Neuronal stem cell (in vitro differentiated cells): ENCODE data around the gene KCNN3.

Source experiments
- DNase-seq: peaks from one replicate; pipeline ENCODE4 v3.0.0-alpha.2; 2013; ENCODE audit warnings: low spot score
- H2AFZ ChIP-seq: one replicate; pipeline ENCODE4 v1.6.1; 2013; ENCODE audit warnings: mild to moderate bottlenecking, low read length, inconsistent platforms
- H2AK5ac ChIP-seq: 2 replicates; pipeline ENCODE4 v1.6.1; 2013; ENCODE audit warnings: low read depth, mild to moderate bottlenecking, inconsistent platforms, low read length, moderate library complexity, mixed read lengths
- H2BK120ac ChIP-seq: 2 replicates; pipeline ENCODE4 v1.6.1; 2013; ENCODE audit warnings: low read depth, mild to moderate bottlenecking, inconsistent platforms, low read length, moderate library complexity, mixed read lengths
- H2BK12ac ChIP-seq: one replicate; pipeline ENCODE4 v1.6.1; 2013; ENCODE audit warnings: low read length, inconsistent platforms
- H2BK15ac ChIP-seq: 2 replicates; pipeline ENCODE4 v1.6.1; 2013; ENCODE audit warnings: mild to moderate bottlenecking, low read length, inconsistent platforms, mixed read lengths
- H2BK5ac ChIP-seq: one replicate; pipeline ENCODE4 v1.6.1; 2013; ENCODE audit warnings: inconsistent platforms, mild to moderate bottlenecking, low read length, moderate library complexity
- H3K14ac ChIP-seq: one replicate; pipeline ENCODE4 v1.6.1; 2013; ENCODE audit warnings: low read length, inconsistent platforms
- H3K18ac ChIP-seq: 2 replicates; pipeline ENCODE4 v1.6.1; 2013; ENCODE audit warnings: low read length, inconsistent platforms
- H3K23ac ChIP-seq: 2 replicates; pipeline ENCODE4 v1.6.1; 2013; ENCODE audit warnings: low read depth, mild to moderate bottlenecking, mixed read lengths, low read length, inconsistent platforms; ENCODE audit not compliant: poor library complexity
- H3K27ac ChIP-seq: replicated peaks from 3 replicates; pipeline ENCODE4 v1.5.1; 2013; ENCODE audit warnings: low read length, inconsistent platforms
- H3K27me3 ChIP-seq, 3 experiments: 2 replicates each; pipeline ENCODE4 v1.6.1; 2013; ENCODE audit warnings: low read length in 3 of 3, mild to moderate bottlenecking in 2 of 3, inconsistent platforms in 1 of 3, low read depth in 1 of 3, mixed read lengths in 1 of 3, moderate library complexity in 1 of 3; ENCODE audit not compliant: control insufficient read depth in 3 of 3, insufficient read depth in 3 of 3
- H3K36me3 ChIP-seq, 2 donors: replicated peaks in 1 of 2; 2 replicates each; pipeline ENCODE4 v1.6.1; 2013; ENCODE audit warnings: low read length in 2 of 2; ENCODE audit not compliant: control insufficient read depth in 2 of 2, insufficient read depth in 2 of 2
- H3K4ac ChIP-seq: 2 replicates; pipeline ENCODE4 v1.6.1; 2013; ENCODE audit warnings: inconsistent platforms, mild to moderate bottlenecking, low read length, moderate library complexity
- H3K4me1 ChIP-seq, 2 donors: 1 replicate in 1 of 2; 2 replicates in 1 of 2; pipeline ENCODE4 v1.6.1; 2013; ENCODE audit warnings: low read length in 2 of 2, low read depth in 1 of 2; ENCODE audit not compliant: control insufficient read depth in 2 of 2, insufficient read depth in 1 of 2
- H3K4me2 ChIP-seq: one replicate; pipeline ENCODE4 v1.6.1; 2013; ENCODE audit warnings: mild to moderate bottlenecking, low read length, inconsistent platforms; ENCODE audit not compliant: insufficient read depth, poor library complexity, severe bottlenecking
- H3K4me3 ChIP-seq, 2 donors: 2 replicates each; pipeline ENCODE4 v1.5.1; 2013; ENCODE audit warnings: low read length in 2 of 2, mild to moderate bottlenecking in 2 of 2, inconsistent platforms in 1 of 2, moderate library complexity in 1 of 2
- H3K79me1 ChIP-seq: one replicate; pipeline ENCODE4 v1.6.1; 2013; ENCODE audit warnings: low read depth, mild to moderate bottlenecking, inconsistent platforms, low read length, moderate library complexity
- H3K9ac ChIP-seq: one replicate; pipeline ENCODE4 v1.6.1; 2013; ENCODE audit warnings: mild to moderate bottlenecking, low read depth, low read length, inconsistent platforms; ENCODE audit not compliant: poor library complexity
- H3K9me3 ChIP-seq, 2 donors: replicated peaks in 1 of 2; 2 replicates each; pipeline versions ENCODE3 to v1.6.1; 2013; ENCODE audit warnings: low read length in 2 of 2, mild to moderate bottlenecking in 2 of 2, inconsistent platforms in 1 of 2, low read depth in 1 of 2, mixed read lengths in 1 of 2, moderate library complexity in 1 of 2; ENCODE audit not compliant: control insufficient read depth in 2 of 2, insufficient read depth in 1 of 2
- H4K8ac ChIP-seq: one replicate; pipeline ENCODE4 v1.6.1; 2013; ENCODE audit warnings: low read depth, mild to moderate bottlenecking, inconsistent platforms, low read length, moderate library complexity
- H4K91ac ChIP-seq: one replicate; pipeline ENCODE4 v1.6.1; 2013; ENCODE audit warnings: low read length, low read depth, mild to moderate bottlenecking, inconsistent platforms; ENCODE audit not compliant: poor library complexity
- WGBS, 2 donors: extraction: QIAGEN DNeasy Blood & Tissue Kit; methylation state at CpG; one replicate each; pipeline ENCODE4 v1.1.7; 2013; ENCODE audit warnings: missing lambda C conversion rate in 2 of 2, mixed read lengths in 1 of 2; ENCODE audit not compliant: insufficient read length in 2 of 2, insufficient replicate concordance in 1 of 2; ENCODE audit errors: extremely low coverage in 2 of 2; 5-methylcytosine and 5-hydroxymethylcytosine counted together

Gene KCNN3

DNA sequence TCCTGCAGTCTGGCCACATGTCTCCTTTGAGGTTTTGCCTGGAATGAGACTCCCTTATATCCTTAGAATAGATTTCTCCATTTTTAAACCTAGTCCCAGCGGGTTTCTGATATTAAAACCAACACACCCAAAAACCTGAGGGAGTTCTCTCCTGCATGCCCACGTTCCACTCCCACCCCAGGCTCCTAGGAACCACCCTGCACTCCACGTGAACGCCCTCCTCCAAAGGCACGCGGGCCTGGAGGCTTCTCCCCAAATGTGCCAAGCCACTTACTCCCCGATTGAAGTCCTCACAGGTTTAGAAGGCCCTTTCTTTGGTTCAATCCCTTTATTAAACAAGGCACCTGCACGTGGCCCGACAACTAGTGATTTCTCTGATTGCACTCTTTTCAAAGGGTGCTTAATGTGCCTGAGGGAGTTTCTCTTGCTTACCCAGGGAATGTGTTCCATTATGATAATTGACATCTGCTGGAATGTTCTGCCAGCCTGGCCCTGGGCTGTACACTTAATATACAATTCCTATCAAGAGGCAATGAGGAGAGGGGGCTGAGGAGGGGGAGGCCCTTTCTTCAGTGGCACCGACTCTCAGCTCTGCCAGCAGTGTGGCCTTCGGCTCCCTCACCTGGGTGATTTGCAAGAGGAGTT is 157.8 kb downstream of the KCNN3 start:
- H3K27ac ChIP-seq, result no peak overlapping the region
- H2BK5ac ChIP-seq, result no peak overlapping the region
- peaks cover 3% of the 10 kb centered on the region for H3K79me1 ChIP-seq
- H3K23ac ChIP-seq, result no peak overlapping the region
- H3K36me3 ChIP-seq, result peaks cover 0 to 6% of the 10 kb centered on the region in 2 donors
- H2AFZ ChIP-seq, result no peak overlapping the region
- no peak overlapping the region for H3K4me2 ChIP-seq
- DNase-seq, result no peak
- WGBS, 2 donors, result no CpG with 5 or more reads among the region's 11 CpGs
- H3K4me3 ChIP-seq, result no peak overlapping the region
- peaks cover 0 to 4% (median 0%) of the 10 kb centered on the region in 3 experiments for H3K27me3 ChIP-seq
- no peak overlapping the region for H2BK12ac ChIP-seq
- H2BK120ac ChIP-seq, result no peak overlapping the region
- no peak overlapping the region for H3K18ac ChIP-seq
- no peak overlapping the region for H2AK5ac ChIP-seq
- H3K9me3 ChIP-seq, result peaks cover 0 to 3% of the 10 kb centered on the region in 2 donors
- peaks cover 7 to 8% of the 10 kb centered on the region in 2 donors for H3K4me1 ChIP-seq
- no peak overlapping the region for H3K14ac ChIP-seq
- H4K8ac ChIP-seq, result no peak overlapping the region
- no peak overlapping the region for H3K4ac ChIP-seq
- no peak overlapping the region for H2BK15ac ChIP-seq
- H3K9ac ChIP-seq, result no peak overlapping the region
- no peak overlapping the region for H4K91ac ChIP-seq

DNA sequence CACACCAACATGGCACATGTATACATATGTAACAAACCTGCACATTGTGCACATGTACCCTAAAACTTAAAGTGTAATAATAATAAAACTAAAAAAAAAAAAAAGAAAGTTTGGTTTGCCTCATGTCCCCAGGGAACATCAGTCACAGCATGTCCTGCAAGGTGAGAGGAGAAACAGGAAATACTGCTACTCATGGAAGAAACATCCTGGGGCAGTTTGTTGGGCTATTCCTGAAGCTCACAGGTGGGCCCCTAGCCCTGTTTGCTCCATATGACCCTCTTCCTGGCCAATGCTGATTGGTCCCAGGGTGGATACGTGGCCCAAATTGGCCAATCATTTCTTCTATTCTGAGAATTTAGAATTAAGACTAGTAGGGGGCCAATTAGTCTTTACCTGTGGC is 158.7 kb downstream of the KCNN3 start:
- DNase-seq, result no peak
- Histone ChIP-seq H3K9ac (no peak overlapping the region), H3K79me1 (peaks cover 3% of the 10 kb centered on the region), H2BK120ac (no peak overlapping the region), H3K14ac (no peak overlapping the region), H4K8ac (no peak overlapping the region), H2BK12ac (no peak overlapping the region), H2BK5ac (no peak overlapping the region), H3K18ac (no peak overlapping the region), H3K4me1 (peaks cover 7 to 8% of the 10 kb centered on the region in 2 donors), H3K27ac (no peak overlapping the region), H3K9me3 (peaks cover 0 to 3% of the 10 kb centered on the region in 2 donors), H4K91ac (no peak overlapping the region), H3K23ac (no peak overlapping the region), H3K4me2 (no peak overlapping the region), H3K36me3 (peaks cover 0 to 6% of the 10 kb centered on the region in 2 donors), H2AK5ac (no peak overlapping the region), H3K27me3 (peaks cover 0 to 4% (median 0%) of the 10 kb centered on the region in 3 experiments), H3K4me3 (no peak overlapping the region), H2AFZ (no peak overlapping the region), H2BK15ac (no peak overlapping the region), H3K4ac (no peak overlapping the region)
- WGBS, 2 donors, result no CpG with 5 or more reads among the region's 1 CpG

DNA sequence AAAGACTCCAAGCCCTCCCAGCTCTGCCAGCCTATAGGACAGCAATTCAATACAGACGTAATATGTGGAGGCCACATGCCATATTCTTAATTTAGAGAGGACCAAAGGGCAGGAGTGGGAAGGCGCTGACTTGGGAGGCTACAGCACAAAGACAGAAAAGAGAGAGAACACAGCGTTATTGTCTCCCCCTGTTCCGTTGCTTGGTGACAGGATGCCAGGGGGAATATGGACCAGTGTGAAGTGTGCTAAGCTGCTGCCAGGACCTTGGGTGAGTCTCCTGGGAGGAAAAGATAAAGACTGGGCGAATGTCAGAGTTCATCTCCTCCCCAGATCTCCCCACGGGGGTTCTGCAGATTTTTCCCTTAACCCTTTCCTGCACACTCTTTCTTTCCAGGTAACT is 160.0 kb downstream of the KCNN3 start:
- Histone ChIP-seq H3K4ac (no peak overlapping the region), H3K79me1 (peaks cover 3% of the 10 kb centered on the region), H4K91ac (no peak overlapping the region), H3K4me3 (no peak overlapping the region), H2AK5ac (no peak overlapping the region), H3K4me2 (no peak overlapping the region), H3K27ac (no peak overlapping the region), H2BK12ac (no peak overlapping the region), H4K8ac (no peak overlapping the region), H3K4me1 (peaks cover 7 to 8% of the 10 kb centered on the region in 2 donors), H2BK5ac (no peak overlapping the region), H3K27me3 (peaks cover 0 to 4% (median 0%) of the 10 kb centered on the region in 3 experiments), H2BK120ac (no peak overlapping the region), H3K14ac (no peak overlapping the region), H2AFZ (no peak overlapping the region), H3K9me3 (peaks cover 0 to 3% of the 10 kb centered on the region in 2 donors), H3K36me3 (peaks cover 0 to 6% of the 10 kb centered on the region in 2 donors), H3K18ac (no peak overlapping the region), H2BK15ac (no peak overlapping the region), H3K23ac (no peak overlapping the region), H3K9ac (no peak overlapping the region)
- no peak for DNase-seq
- no CpG with 5 or more reads among the region's 6 CpGs for WGBS, 2 donors

DNA sequence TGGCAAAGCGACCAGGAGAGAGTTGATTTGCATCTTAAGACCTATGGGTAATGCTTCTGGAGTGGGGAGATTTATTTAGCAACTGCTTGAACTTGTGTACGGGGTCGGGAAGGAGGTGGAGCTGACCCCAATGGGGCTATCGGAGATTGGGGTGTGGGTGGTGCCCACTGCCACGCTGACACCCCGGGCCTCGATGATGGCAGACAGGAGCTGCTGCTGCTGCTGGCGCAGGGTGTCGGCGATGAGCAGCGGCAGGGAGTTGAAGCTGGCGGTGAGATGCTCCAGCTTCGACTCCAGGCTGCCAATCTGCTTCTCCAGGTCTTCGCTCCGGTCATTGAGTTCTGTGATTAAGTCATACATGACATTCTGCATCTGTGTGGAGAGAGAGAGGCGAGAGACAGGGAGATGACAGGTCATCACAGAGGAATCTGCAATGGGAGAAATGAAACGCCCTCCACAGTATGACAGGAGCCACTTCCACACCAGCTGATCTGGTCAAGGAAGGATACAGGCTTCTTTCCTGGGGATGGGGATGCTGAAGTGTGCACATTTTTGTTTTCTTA is 162.1 kb downstream of the KCNN3 start:
- no peak overlapping the region for H3K18ac ChIP-seq

More for the DNA sequence above, 162.1 kb downstream of the KCNN3 start:
- Histone ChIP-seq H3K4me1 (peaks cover 6 to 8% of the 10 kb centered on the region in 2 donors), H4K8ac (no peak overlapping the region), H3K4ac (no peak overlapping the region), H3K23ac (no peak overlapping the region), H3K36me3 (no peaks in the 10 kb centered on the region), H3K9me3 (no peaks in the 10 kb centered on the region), H3K4me2 (no peak overlapping the region), H3K14ac (no peak overlapping the region), H3K9ac (no peak overlapping the region), H4K91ac (no peak overlapping the region), H3K79me1 (no peaks in the 10 kb centered on the region), H2BK15ac (no peak overlapping the region), H2AK5ac (no peak overlapping the region), H3K27me3 (no peaks in the 10 kb centered on the region), H2BK120ac (no peak overlapping the region), H3K4me3 (no peak overlapping the region), H3K27ac (no peak overlapping the region), H2BK5ac (no peak overlapping the region), H2BK12ac (no peak overlapping the region), H2AFZ (no peak overlapping the region)
- no CpG with 5 or more reads among the region's 17 CpGs for WGBS, 2 donors
- DNase-seq, result no peak
